GM12892 (cell line): Measurements from ENCODE around the gene CCDC92.

Experiments
- POLR2A ChIP-seq: IDR thresholded peaks from 2 replicates; pipeline ENCODE4 v1.6.1; 2011; ENCODE audit warnings: low read depth, low read length, control low read depth
- POLR2AphosphoS5 ChIP-seq: IDR thresholded peaks from 2 replicates; pipeline ENCODE4 v1.6.1; 2011; ENCODE audit warnings: low read depth, low read length, control low read depth
- TAF1 ChIP-seq: IDR thresholded peaks from 2 replicates; pipeline ENCODE4 v1.6.1; 2011; ENCODE audit warnings: low read depth, mild to moderate bottlenecking, control low read depth, low read length, borderline replicate concordance

DNA sequence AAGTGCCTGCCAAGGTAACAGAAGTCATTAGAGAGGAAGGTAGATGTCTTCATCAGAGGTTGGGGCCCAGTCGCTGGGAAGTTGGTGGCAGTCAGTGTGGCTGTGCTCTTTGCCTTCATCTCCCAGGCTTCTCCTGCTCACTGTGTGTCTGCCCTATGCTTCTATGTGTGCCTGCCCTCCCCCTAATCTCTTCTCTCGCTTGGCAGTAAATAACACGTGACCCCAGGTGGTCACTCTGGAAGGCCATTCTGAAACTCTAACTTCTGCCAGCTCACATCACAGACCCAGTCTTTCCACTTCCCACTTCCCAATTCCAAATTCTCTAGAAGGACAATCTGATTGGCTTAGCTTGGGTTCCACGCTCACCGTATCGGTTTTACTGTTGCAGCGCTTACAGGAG, 9.6 kb upstream of the CCDC92 start:
- TF ChIP-seq POLR2AphosphoS5 (no peak), POLR2A (no peak), TAF1 (no peak)
